EL (cell line): ENCODE measurements around the gene TSPAN14.
"Not testable (repeated sequence)": the region's sequence is repeated elsewhere in the genome, so short reads cannot be mapped to it uniquely, and the experiment has no call there.

Experiments
- DNase-seq: peaks from one replicate; pipeline ENCODE4 v3.0.0-alpha.2; 2016

TSPAN14 gene

GRCh38 chr10:80453842-80454512, at the start of gene TSPAN14:
TSS of gene TSPAN14 (plus strand) at chr10:80454310. CDS start at chr10:80489234, 34,924 bp downstream.
- DNase-seq = peak; percentile 83

GRCh38 chr10:80405035-80405434, 49.1 kb upstream of the TSPAN14 start:
- no peak for DNase-seq

- DNase-seq = no peak
These were observed 48.5 kb upstream of the TSPAN14 start for GRCh38 chr10:80405626-80406025.

GRCh38 chr10:80406204-80406603, 47.9 kb upstream of the TSPAN14 start:
- no peak for DNase-seq

GRCh38 chr10:80407812-80408241, 46.3 kb upstream of the TSPAN14 start:
- DNase-seq = no peak

- no peak for DNase-seq
These were observed 45.6 kb upstream of the TSPAN14 start, which contains the start of gene PRXL2A for GRCh38 chr10:80408242-80409101. TSS of gene PRXL2A (plus strand) at chr10:80408551. CDS start at chr10:80420468, 11,917 bp downstream.

- DNase-seq = no peak
These were observed 45.0 kb upstream of the TSPAN14 start for GRCh38 chr10:80409121-80409520.

GRCh38 chr10:80410122-80410521, 44.0 kb upstream of the TSPAN14 start:
- no peak for DNase-seq

GRCh38 chr10:80410578-80411145, 43.4 kb upstream of the TSPAN14 start:
- DNase-seq = no peak

GRCh38 chr10:80411267-80411668, 42.8 kb upstream of the TSPAN14 start:
- DNase-seq = peak; percentile 27

GRCh38 chr10:80411681-80412220, 42.4 kb upstream of the TSPAN14 start:
- DNase-seq = no peak

- DNase-seq = no peak
These were observed 41.6 kb upstream of the TSPAN14 start for GRCh38 chr10:80412486-80412885.

- DNase-seq = peak; percentile 39
These were observed 40.7 kb upstream of the TSPAN14 start for GRCh38 chr10:80413271-80413996.

GRCh38 chr10:80414142-80414895, 39.8 kb upstream of the TSPAN14 start:
- DNase-seq = no peak

- no peak for DNase-seq
These were observed 38.2 kb upstream of the TSPAN14 start for GRCh38 chr10:80415734-80416478.

GRCh38 chr10:80416479-80417098, 37.5 kb upstream of the TSPAN14 start:
- DNase-seq = no peak

- not testable (repeated sequence) for DNase-seq
These were observed 36.9 kb upstream of the TSPAN14 start for GRCh38 chr10:80417256-80417655.

GRCh38 chr10:80421050-80421706, 32.9 kb upstream of the TSPAN14 start:
- no peak for DNase-seq

GRCh38 chr10:80421707-80422536, 32.2 kb upstream of the TSPAN14 start:
- DNase-seq = no peak
